ENCODE data around the gene UBE2O.
"Not testable (repeated sequence)": the region's sequence is repeated elsewhere in the genome, so short reads cannot be mapped to it uniquely, and the experiment has no call there.

UBE2O gene

DNA sequence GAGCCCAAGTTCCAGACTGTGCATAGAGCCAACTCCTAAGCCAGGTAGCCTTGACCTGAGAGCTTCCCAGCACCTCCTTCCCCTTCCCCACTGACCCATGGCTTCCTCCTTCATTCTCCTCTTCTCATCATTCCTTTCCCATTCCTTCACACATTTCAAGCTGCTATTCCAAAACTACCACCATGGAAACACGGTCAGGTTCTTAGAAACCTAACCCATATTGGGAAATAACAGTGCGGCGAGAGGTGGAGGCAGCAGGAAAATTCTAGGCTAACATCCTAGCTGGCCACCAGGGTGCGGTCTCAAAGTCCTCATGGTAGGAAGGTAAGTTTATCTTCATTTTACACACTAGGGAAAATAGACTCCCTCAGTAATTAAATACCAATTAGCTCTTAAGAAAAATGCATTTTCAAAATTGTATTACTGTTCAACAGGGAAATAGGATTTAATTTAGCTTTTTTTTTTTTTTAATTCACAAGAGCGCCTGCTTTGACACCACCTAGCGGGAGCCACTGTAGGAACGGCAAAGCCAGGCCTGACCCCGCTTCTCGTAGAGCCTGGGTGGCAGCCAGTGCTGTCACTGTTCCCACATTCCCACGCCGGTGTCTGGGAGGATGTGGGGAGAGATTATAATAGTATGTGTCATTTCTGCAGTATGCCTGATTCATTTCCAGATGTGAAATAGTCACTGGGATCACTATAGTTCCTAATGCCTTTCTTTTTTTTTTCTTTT lies 82.5 kb downstream of the UBE2O start:
- no peak for TF ChIP-seq ZNF274 (IDR thresholded peaks at IDR 0.05; ENCODE audit: low read depth, low read length)
- no peak overlapping the region for H3K4me3 ChIP-seq (ENCODE audit: low read length)

DNA sequence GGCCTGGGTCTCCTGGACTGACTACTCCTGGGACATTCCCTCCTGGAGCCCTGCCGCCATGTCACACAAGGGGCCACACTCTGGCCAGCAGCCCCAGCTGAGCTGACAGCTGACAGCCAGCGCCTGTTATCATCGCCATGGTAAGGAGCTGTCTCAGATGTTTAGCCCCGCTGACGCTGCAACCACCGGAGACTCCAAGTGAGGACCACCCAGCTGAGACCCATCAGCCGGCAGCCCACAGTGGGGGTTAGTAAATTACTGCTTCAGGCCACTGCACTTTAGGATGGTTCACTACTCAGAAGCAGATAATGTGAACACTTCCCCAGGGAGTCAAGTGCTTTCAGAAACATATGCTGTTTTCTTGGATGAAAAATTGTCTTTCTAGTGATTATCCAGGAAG lies 83.1 kb downstream of the UBE2O start:
- TF ChIP-seq ZNF274 (IDR thresholded peaks at IDR 0.05; ENCODE audit: low read depth, low read length): no peak
- no peak overlapping the region for H3K4me3 ChIP-seq (ENCODE audit: low read length)

DNA sequence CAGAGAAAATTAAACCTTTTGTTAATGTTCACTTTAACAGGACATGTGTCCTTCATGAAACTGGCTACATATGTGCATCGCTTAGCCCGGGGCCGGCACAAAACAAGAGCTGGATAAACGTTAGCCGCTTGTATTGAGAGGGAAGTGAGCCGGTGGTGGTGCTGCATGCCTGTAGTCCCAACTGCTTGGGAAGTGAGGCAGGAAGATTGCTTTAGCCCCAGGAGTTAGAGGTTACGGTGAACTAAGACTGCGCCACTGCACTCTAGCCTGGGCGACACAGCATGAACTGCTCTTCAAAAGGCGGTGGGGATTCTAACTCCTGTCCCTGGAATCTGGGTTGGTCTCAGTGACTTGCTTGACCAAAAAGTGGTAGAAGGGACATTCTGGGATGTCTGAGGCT lies 83.6 kb downstream of the UBE2O start:
- TF ChIP-seq ZNF274 (IDR thresholded peaks at IDR 0.05; ENCODE audit: low read depth, low read length): no peak
- H3K4me3 ChIP-seq (ENCODE audit: low read length): no peak overlapping the region

GRCh38 chr17:76368545-76368944 lies 84.4 kb downstream of the UBE2O start:
- H3K4me3 ChIP-seq (ENCODE audit: low read length): no peak overlapping the region

DNA sequence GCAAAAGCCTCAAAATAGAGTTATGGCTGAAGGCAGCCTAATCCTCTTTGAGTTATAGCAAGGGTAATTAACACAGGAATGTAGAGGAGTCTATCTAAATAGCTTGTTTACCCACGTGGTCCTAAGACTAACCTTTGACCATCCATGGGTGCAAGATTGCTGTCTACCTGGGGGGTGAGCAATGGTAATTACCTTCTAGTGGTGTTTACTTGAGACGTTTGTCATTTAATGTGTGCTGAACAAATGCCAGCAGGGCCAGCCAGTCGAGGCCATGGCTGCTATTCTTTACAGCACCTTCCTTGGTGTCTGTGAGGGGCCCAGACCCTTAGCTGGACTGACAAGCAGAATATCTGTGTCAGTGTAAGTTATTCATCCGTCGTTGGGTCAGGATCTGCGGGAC lies 85.3 kb downstream of the UBE2O start:
- no peak overlapping the region for H3K4me3 ChIP-seq (ENCODE audit: low read length)
- TF ChIP-seq ZNF274 (IDR thresholded peaks at IDR 0.05; ENCODE audit: low read depth, low read length): no peak

More at GRCh38 chr17:76368545-76368944, 84.4 kb downstream of the UBE2O start:
- TF ChIP-seq ZNF274 (IDR thresholded peaks at IDR 0.05; ENCODE audit: low read depth, low read length): no peak

DNA sequence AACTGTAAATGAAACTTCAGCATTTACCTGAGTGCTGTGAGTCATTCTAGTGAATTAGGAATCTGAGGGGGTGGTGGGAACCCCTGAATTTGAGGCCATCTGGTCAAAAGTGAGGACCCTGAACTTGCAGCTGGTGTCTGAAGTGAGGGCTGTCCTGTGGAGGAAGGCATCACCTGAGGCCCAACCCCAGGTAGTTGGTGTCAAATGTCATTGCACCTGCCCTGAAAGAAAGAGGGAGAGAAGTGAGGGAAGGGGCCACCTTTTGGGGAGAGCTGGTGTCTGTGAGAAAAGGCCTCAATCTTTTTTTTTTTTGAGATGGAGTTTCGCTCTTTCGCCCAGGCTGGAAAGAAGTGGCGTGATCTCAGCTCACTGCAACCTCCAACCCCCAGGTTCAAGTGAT lies 86.7 kb downstream of the UBE2O start:
- TF ChIP-seq ZNF274 (IDR thresholded peaks at IDR 0.05; ENCODE audit: low read depth, low read length): no peak
- H3K4me3 ChIP-seq (ENCODE audit: low read length): no peak overlapping the region

GRCh38 chr17:76365256-76365903 lies 87.6 kb downstream of the UBE2O start:
- TF ChIP-seq ZNF274 (IDR thresholded peaks at IDR 0.05; ENCODE audit: low read depth, low read length): no peak
- H3K4me3 ChIP-seq (ENCODE audit: low read length): no peak overlapping the region

- no peak for TF ChIP-seq ZNF274 (IDR thresholded peaks at IDR 0.05; ENCODE audit: low read depth, low read length)
- no peak overlapping the region for H3K4me3 ChIP-seq (ENCODE audit: low read length)
Measured at GRCh38 chr17:76363107-76363842, 89.7 kb downstream of the UBE2O start.

DNA sequence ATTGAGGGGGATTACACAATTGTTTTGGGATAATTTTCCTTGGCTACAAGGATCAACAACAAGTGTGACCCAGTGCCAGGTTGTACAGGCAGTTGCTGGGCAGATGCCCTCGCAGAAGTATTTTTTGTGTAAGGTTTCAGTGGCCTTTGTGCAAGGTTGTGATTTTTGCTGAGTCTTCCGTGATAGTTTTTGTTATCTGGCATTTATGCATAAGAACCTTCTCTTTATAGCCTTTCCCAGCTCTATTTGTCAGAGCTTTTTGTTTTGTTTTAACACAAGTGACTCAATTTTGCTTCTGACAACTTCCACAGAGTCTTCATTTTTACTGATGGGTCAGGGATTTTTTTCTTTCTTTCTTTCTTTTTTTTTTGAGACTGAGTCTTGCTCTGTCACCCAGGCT lies 92.5 kb downstream of the UBE2O start:
- no peak overlapping the region for H3K4me3 ChIP-seq (ENCODE audit: low read length)
- no peak for TF ChIP-seq ZNF274 (IDR thresholded peaks at IDR 0.05; ENCODE audit: low read depth, low read length)

GRCh38 chr17:76359776-76360175 lies 93.2 kb downstream of the UBE2O start:
- H3K4me3 ChIP-seq (ENCODE audit: low read length): not testable (repeated sequence)

DNA sequence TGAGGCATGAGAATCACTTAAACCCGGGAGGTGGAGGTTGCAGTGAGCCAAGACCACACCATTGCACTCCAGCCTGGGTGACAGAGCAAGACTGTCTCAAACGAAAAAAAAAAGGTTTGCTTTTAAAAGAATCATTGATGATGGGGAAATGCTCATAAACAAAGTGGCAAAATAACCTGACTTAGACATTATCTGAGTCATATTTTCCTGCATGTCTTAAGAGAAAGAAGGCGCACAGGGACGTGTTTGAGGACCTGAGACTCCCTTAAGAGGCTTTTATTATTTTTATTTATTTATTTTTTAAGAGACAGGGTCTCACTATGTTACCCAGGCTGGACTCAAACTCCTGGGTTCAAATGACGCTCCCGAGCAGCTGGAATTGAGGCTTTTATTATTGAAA lies 93.6 kb downstream of the UBE2O start:
- TF ChIP-seq ZNF274 (IDR thresholded peaks at IDR 0.05; ENCODE audit: low read depth, low read length): no peak
- no peak overlapping the region for H3K4me3 ChIP-seq (ENCODE audit: low read length)

- no peak for TF ChIP-seq ZNF274 (IDR thresholded peaks at IDR 0.05; ENCODE audit: low read depth, low read length)
- H3K4me3 ChIP-seq (ENCODE audit: low read length): no peak overlapping the region
Measured at GRCh38 chr17:76357597-76358158, 95.3 kb downstream of the UBE2O start.

- no peak overlapping the region for H3K4me3 ChIP-seq (ENCODE audit: low read length)
- no peak for TF ChIP-seq ZNF274 (IDR thresholded peaks at IDR 0.05; ENCODE audit: low read depth, low read length)
Measured at GRCh38 chr17:76356803-76357456, 96.0 kb downstream of the UBE2O start.

GRCh38 chr17:76354747-76355310 lies 98.1 kb downstream of the UBE2O start:
- H3K4me3 ChIP-seq (ENCODE audit: low read length): no peak overlapping the region
- no peak for TF ChIP-seq ZNF274 (IDR thresholded peaks at IDR 0.05; ENCODE audit: low read depth, low read length)
